Vagina (tissue), 2 donors: ENCODE measurements around the gene FBLN7. TPM values are rescaled to one million over a fixed set of nuclear protein-coding genes. Genes with fewer than 3 reads are reported as not detected.

Source experiments
- DNase-seq, 2 donors: peaks; one replicate each; pipeline ENCODE4 v3.0.0-alpha.2; 2017; ENCODE audit errors: extremely low spot score in 2 of 2
- H3K27ac ChIP-seq: fragments of 200-600 bp; sonication (generic); one replicate; pipeline ENCODE4 v1.5.1; 2019
- H3K27me3 ChIP-seq: fragments of 200-600 bp; sonication (generic); one replicate; pipeline ENCODE4 v1.5.1; 2019
- H3K36me3 ChIP-seq, 2 donors: fragments of 200-600 bp; sonication (generic); one replicate each; pipeline ENCODE4 v1.5.1; 2017 to 2019
- H3K4me1 ChIP-seq: fragments of 200-600 bp; sonication (generic); one replicate; pipeline ENCODE4 v1.5.1; 2019
- H3K4me3 ChIP-seq, 2 donors: fragments of 200-600 bp; sonication (generic); 1 replicate in 1 of 2; 2 replicates in 1 of 2; pipeline ENCODE4 v1.5.1; 2016 to 2019
- H3K9me3 ChIP-seq: fragments of 200-600 bp; sonication (generic); one replicate; pipeline ENCODE4 v1.5.1; 2019
- POLR2A ChIP-seq, 2 donors: fragments of 450-650 bp; IDR thresholded peaks; one replicate each; pipeline ENCODE4 v1.6.1; 2017; ENCODE audit warnings: antibody characterized with exemption in 2 of 2, mild to moderate bottlenecking in 2 of 2, moderate library complexity in 2 of 2
- POLR2AphosphoS5 ChIP-seq, 2 donors: sonication (generic); formaldehyde crosslinking; IDR thresholded peaks; one replicate each; pipeline ENCODE4 v1.9.0; 2017; ENCODE audit warnings: antibody characterized with exemption in 2 of 2, mild to moderate bottlenecking in 2 of 2, low read depth in 1 of 2; ENCODE audit not compliant: insufficient read depth in 1 of 2
- intact Hi-C: fragments of 100-400 bp; cut with DNase I; formaldehyde crosslinking; loops from one replicate; pipeline ENCODE4 v1.15.1; 2023
- total RNA-seq: library from RNA; depleted of rRNA; stranded (reverse); fragments of >200 nt; gene quantifications from one replicate; pipeline ENCODE4 v1.2.3, GENCODE V29; 2016
- TF ChIP-seq, protein P1 (sequence below), 3 experiments: fragments of 450-650 bp in 2 of 3; fragments of 200-600 bp in 1 of 3; sonication (generic) in 1 of 3; IDR thresholded peaks; one replicate each; pipeline ENCODE4 v1.5.1; 2017 to 2019; ENCODE audit warnings: antibody characterized with exemption in 3 of 3, mild to moderate bottlenecking in 2 of 3, moderate library complexity in 2 of 3

FBLN7 gene
- total RNA-seq, 1 donor from 2014 or later, result 11.5 TPM

DNA sequence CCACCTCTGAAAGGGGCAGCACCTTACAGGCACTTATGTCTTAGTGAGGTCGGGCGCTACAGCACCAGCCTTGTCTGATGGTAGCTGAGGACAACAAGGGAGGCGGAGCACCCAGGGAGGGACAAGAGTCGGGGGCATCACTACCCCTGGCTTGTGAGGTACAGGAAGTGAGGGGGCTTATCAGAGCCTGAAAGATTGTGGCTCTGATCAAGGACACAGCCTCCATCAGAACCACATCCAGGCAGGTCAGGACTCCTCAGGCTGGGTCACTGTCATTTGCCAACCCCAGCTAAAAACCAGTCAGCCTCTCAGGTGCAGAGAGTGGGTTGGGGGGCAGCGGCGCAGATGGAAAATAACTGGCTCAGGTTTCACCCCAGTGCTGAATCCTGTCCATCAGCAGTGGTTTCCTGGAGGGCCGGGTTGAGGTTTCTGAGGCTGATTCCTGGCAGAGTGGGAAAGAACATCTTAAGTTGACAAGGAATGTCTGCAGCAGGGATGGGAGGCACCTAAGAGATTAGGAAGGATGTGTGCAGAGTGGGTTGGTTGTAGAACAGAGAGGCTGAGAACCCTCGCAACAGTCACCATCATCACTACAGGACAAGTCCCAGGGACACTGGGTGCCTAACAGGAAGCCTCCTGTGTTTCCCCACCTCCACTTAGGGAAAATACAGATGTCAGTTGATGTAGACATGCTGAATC is 45.3 kb downstream of the FBLN7 start:
- H3K36me3 ChIP-seq, result no peaks in the 10 kb centered on the region
- intact Hi-C loops, result no loop called here
- no peaks in the 10 kb centered on the region for H3K9me3 ChIP-seq
- H3K4me1 ChIP-seq, result no peaks in the 10 kb centered on the region
- no peaks in the 10 kb centered on the region for H3K27me3 ChIP-seq
- H3K4me3 ChIP-seq, result no peak overlapping the region
- H3K27ac ChIP-seq, result no peak overlapping the region
- TF ChIP-seq, protein P1, sequence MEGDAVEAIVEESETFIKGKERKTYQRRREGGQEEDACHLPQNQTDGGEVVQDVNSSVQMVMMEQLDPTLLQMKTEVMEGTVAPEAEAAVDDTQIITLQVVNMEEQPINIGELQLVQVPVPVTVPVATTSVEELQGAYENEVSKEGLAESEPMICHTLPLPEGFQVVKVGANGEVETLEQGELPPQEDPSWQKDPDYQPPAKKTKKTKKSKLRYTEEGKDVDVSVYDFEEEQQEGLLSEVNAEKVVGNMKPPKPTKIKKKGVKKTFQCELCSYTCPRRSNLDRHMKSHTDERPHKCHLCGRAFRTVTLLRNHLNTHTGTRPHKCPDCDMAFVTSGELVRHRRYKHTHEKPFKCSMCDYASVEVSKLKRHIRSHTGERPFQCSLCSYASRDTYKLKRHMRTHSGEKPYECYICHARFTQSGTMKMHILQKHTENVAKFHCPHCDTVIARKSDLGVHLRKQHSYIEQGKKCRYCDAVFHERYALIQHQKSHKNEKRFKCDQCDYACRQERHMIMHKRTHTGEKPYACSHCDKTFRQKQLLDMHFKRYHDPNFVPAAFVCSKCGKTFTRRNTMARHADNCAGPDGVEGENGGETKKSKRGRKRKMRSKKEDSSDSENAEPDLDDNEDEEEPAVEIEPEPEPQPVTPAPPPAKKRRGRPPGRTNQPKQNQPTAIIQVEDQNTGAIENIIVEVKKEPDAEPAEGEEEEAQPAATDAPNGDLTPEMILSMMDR (IDR thresholded peaks at IDR 0.05), result no peak
- no peak for TF ChIP-seq POLR2AphosphoS5 (IDR thresholded peaks at IDR 0.05; ENCODE audit: insufficient read depth in 1 of 2, low read depth in 1 of 2)
- DNase-seq, result peak; percentile 77 to 92

DNA sequence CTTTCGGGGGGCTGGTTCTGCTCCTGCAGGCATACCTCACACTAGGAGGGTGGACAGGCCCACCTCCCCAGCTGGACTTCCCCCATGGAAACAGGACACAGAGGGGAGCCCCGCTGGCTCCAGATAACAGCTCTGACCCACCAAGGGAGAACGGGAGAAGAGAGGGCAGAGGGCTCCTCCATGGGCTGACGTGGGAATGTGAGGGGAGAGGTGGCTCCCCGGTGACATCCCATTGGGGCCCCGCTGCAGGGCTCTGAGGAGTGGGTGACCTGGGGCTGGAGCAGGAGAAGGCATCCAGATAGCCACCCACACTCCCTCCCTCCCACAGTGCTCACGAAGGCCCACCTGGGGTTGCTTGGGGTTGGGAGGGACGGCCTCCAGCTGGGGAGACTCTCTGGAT is 45.9 kb downstream of the FBLN7 start:
- Histone ChIP-seq H3K36me3 (no peaks in the 10 kb centered on the region), H3K4me3 (no peak overlapping the region), H3K4me1 (no peaks in the 10 kb centered on the region), H3K9me3 (no peaks in the 10 kb centered on the region), H3K27ac (no peak overlapping the region), H3K27me3 (no peaks in the 10 kb centered on the region)
- intact Hi-C loops, result no loop called here
- no peak for TF ChIP-seq POLR2AphosphoS5 (IDR thresholded peaks at IDR 0.05; ENCODE audit: insufficient read depth in 1 of 2, low read depth in 1 of 2)
- TF ChIP-seq POLR2A (IDR thresholded peaks at IDR 0.05), result no peak
- TF ChIP-seq, protein P1 (IDR thresholded peaks at IDR 0.05), result no peak
- DNase-seq, result peak; percentile 75 to 89

DNA sequence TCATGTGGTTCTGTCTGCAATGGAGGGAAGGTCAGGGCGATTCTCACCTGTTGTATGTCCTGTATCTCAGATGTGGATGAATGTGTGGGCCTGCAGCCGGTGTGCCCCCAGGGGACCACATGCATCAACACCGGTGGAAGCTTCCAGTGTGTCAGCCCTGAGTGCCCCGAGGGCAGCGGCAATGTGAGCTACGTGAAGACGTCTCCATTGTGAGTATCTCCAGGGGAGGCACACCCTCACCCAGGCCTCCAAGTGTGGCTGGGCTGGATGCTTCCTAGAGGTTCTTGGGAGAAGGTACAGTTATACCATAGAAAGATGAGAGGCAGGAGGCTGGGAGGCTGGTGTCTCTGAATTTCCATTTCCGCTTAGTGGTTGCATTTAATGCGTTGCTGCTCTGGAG is 46.9 kb downstream of the FBLN7 start:
- Histone ChIP-seq H3K27ac (no peak overlapping the region), H3K27me3 (no peaks in the 10 kb centered on the region), H3K36me3 (no peaks in the 10 kb centered on the region), H3K4me3 (no peak overlapping the region), H3K4me1 (no peaks in the 10 kb centered on the region), H3K9me3 (no peaks in the 10 kb centered on the region)
- TF ChIP-seq POLR2AphosphoS5 (IDR thresholded peaks at IDR 0.05; ENCODE audit: insufficient read depth in 1 of 2, low read depth in 1 of 2), result no peak
- intact Hi-C loops, result no loop called here
- DNase-seq, result peak; percentile 49 to 76

DNA sequence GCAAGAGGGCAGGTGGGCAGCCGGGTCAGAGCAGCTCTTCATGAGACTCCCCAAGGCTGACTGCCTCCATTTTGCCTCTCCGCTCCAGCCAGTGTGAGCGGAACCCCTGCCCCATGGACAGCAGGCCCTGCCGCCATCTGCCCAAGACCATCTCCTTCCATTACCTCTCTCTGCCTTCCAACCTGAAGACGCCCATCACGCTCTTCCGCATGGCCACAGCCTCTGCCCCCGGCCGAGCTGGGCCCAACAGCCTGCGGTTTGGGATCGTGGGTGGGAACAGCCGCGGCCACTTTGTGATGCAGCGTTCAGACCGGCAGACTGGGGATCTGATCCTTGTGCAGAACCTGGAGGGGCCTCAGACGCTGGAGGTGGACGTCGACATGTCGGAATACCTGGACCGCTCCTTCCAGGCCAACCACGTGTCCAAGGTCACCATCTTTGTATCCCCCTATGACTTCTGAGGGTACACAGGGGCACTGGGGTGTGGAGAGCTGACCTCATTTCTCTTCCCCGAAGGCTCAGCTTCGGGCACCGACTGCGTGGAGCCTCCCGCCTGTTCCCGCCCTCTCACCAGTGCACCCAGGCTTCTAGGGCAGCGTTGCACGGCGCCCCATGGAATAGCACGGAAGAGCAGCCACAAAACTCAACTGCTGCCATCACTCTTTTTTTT is 49.0 kb downstream of the FBLN7 start:
- H3K27ac ChIP-seq, result peak overlapping the region; percentile 13
- intact Hi-C loops, result no loop called here
- H3K36me3 ChIP-seq, result no peaks in the 10 kb centered on the region
- no peaks in the 10 kb centered on the region for H3K9me3 ChIP-seq
- TF ChIP-seq, protein P1 (IDR thresholded peaks at IDR 0.05), result no peak
- no peak for TF ChIP-seq POLR2AphosphoS5 (IDR thresholded peaks at IDR 0.05; ENCODE audit: insufficient read depth in 1 of 2, low read depth in 1 of 2)
- no peak for TF ChIP-seq POLR2A (IDR thresholded peaks at IDR 0.05)
- no peaks in the 10 kb centered on the region for H3K27me3 ChIP-seq
- H3K4me1 ChIP-seq, result no peaks in the 10 kb centered on the region
- peak; percentile 82 to 92 for DNase-seq
- H3K4me3 ChIP-seq, result no peak overlapping the region

DNA sequence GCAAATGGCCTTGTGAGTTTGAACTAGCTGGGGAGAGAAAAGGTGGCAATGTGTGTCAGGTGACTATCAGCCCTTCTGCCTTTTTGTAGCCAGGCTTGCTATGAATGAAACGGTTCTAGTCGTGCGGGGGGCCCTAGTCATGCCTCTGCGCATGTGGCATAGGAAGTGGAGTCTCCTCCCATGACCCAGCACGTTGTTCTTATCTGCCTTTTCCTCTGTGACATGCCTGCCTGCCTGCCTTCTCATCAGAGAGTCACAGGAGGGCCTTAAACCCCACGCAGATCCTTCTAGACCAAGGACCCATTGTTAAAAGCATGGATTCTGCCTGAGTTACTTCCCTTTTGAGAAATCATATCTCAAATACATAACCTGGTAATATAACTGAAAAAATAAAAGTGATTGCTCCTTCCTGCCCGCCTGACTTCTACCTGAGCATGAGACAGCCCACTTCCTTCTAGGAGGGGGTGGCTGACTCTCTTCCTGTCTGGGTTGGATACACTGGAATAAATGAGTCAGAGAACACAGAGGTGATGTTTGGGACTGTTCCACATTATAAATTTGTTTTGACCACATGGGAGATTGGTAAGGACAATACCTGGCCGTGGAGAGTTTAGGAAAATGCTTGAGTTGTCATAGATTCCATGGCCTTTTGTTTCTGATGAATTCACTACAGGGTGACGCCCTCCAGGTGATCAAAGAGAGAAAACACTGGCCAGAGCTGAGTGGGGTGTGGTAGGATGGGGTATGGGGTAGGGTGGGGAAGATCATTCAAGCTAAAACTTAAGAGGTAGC is 49.8 kb downstream of the FBLN7 start:
- peak in 1 of 2 donors; percentile 6 for TF ChIP-seq POLR2A (IDR thresholded peaks at IDR 0.05)
- TF ChIP-seq, protein P1 (IDR thresholded peaks at IDR 0.05), result no peak
- peak in 1 of 2 donors; percentile 19 for TF ChIP-seq POLR2AphosphoS5 (IDR thresholded peaks at IDR 0.05; ENCODE audit: insufficient read depth in 1 of 2, low read depth in 1 of 2)

More for the DNA sequence above, 49.8 kb downstream of the FBLN7 start:
- intact Hi-C loops, result no loop called here
- H3K4me1 ChIP-seq, result no peaks in the 10 kb centered on the region
- no peaks in the 10 kb centered on the region for H3K27me3 ChIP-seq
- H3K9me3 ChIP-seq, result no peaks in the 10 kb centered on the region
- peak overlapping the region; percentile 13 for H3K27ac ChIP-seq
- DNase-seq, result peak; percentile 69 to 85
- no peak overlapping the region for H3K4me3 ChIP-seq
- no peaks in the 10 kb centered on the region for H3K36me3 ChIP-seq
